AG09319 (cell line): ENCODE results near the gene MYBPH.

Source experiments
- DNase-seq: peaks from one replicate; pipeline ENCODE4 v3.0.0-alpha.2; 2010; ENCODE audit warnings: low read depth; ENCODE audit errors: extremely low read depth
- CTCF ChIP-seq: IDR thresholded peaks from 2 replicates; pipeline ENCODE4 v1.5.1; 2011; ENCODE audit warnings: low read depth, mild to moderate bottlenecking, inconsistent platforms, low read length, moderate library complexity

The MYBPH gene

GRCh38 chr1:203189951-203190352 lies 14.3 kb upstream of the MYBPH start:
- TF ChIP-seq CTCF, result no peak
- no peak for DNase-seq

DNA sequence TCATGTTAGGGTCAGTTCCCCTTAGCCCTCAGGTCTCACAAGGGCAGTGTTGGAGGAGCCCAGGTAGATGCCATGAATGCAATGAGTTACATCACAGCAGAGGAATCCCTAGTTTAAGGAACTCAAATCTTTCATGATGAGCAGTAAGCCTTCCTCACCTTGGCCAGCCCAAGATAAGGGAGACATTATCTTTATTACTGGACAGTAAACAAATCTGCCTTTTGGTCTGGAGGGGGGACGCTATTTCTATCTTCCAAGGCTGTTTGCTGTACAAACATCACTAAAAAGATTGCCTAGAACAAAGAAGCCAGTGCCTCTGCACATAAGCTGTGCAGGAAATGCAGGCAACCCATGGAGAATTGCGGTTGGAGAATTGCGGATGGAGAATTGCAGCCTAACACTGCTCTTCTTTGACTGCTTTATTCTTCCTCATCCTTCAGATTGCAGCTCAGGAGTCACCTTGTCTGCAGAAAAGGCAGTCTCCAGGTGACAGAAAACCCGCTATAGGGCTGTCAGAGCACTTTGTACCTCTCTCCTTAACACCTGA lies 13.1 kb upstream of the MYBPH start:
- TF ChIP-seq CTCF, result no peak
- DNase-seq, result no peak

- no peak for DNase-seq
- no peak for TF ChIP-seq CTCF
Observed at GRCh38 chr1:203187689-203188264, 12.2 kb upstream of the MYBPH start.

- no peak for TF ChIP-seq CTCF
- DNase-seq, result no peak
Observed at GRCh38 chr1:203187304-203187685, 11.7 kb upstream of the MYBPH start.

GRCh38 chr1:203186446-203187303 lies 11.0 kb upstream of the MYBPH start, which contains the start of gene CHI3L1:
CHI3L1 (minus strand) TSS chr1:203186704; CDS start chr1:203186623, 81 bp downstream.
- no peak for TF ChIP-seq CTCF
- DNase-seq, result no peak

DNA sequence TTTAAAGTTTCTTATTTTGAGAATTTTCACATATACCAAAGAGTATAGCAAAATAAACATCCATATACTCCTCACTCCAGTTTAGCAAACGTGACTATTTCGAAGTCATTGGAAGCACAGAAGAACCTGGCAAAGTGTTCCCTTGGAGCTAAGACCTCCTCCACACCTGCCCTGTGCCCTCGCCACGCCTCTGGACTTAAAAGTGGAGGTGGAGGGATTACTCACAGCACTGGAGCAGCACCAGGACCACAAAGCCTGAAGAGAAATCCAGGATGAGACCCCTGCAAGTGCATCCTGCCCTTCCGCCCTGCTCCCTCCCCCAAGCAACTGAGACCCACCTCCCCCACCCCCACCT lies 10.4 kb upstream of the MYBPH start:
- TF ChIP-seq CTCF, result no peak
- no peak for DNase-seq

GRCh38 chr1:203185585-203185984 lies 10.0 kb upstream of the MYBPH start:
- no peak for TF ChIP-seq CTCF

More at GRCh38 chr1:203185585-203185984, 10.0 kb upstream of the MYBPH start:
- DNase-seq, result no peak
